Activated naive CD4-positive, alpha-beta T cell treated with anti-CD3 and anti-CD28 coated beads, Interleukin-2, amount 50 U/mL, for 72 hours (primary cell): Measurements from ENCODE around the gene GRAP2. TPM values are rescaled to one million over a fixed set of nuclear protein-coding genes. Genes with fewer than 3 reads are reported as not detected.

Experiments used
- ATAC-seq, 2 donors: fragments of 150-1000 bp; cut with Tn5 transposase; 2 replicates each; pipeline ENCODE4 v1.10.0; 2021; ENCODE audit warnings: mild to moderate bottlenecking in 2 of 2, moderate library complexity in 2 of 2
- DNase-seq, 2 donors: peaks; one replicate each; pipeline ENCODE4 v3.0.0; 2021 to 2022; ENCODE audit warnings: low spot score in 2 of 2
- H3K27ac Mint-ChIP-seq, 2 donors: one replicate each; pipeline ENCODE4 v1.8.0; 2022; ENCODE audit warnings: mild to moderate bottlenecking in 2 of 2, mixed read lengths in 2 of 2
- H3K36me3 Mint-ChIP-seq, 2 donors: one replicate each; pipeline ENCODE4 v1.8.0; 2022; ENCODE audit warnings: mixed read lengths in 2 of 2
- H3K9me3 Mint-ChIP-seq, 2 donors: one replicate each; pipeline ENCODE4 v1.8.0; 2022; ENCODE audit warnings: mixed read lengths in 2 of 2
- total RNA-seq, 2 donors: library from RNA; stranded (reverse); gene quantifications; one replicate each; pipeline ENCODE4 v1.2.3, GENCODE V29; 2022

Gene GRAP2
- total RNA-seq, 2 donors from 2014 or later = 42.4 to 54.6 TPM

DNA sequence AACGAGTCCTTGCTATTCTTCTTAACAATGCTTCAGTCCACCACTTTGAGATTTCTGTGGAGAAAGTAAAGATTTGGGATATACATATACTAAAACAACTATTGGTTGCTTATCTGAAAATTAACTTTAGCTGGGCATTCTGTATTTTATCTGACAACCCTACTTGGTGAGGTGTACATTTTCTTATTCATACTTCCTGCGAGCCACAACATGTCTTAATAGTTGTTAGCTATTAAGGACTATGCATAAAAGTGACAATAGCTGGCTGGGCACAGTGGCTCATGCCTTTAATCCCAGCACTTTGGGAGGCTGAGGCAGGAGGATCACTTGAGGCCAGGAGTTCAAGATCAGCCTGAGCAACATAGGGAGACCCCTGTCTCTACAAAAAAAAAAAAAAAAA is 31.3 kb downstream of the GRAP2 start:
- no peak for DNase-seq
- Mint-ChIP-seq H3K36me3 (peaks cover 12 to 28% of the 10 kb centered on the region in 2 donors), H3K9me3 (no peaks in the 10 kb centered on the region), H3K27ac (no peak overlapping the region)
- no peak for ATAC-seq

DNA sequence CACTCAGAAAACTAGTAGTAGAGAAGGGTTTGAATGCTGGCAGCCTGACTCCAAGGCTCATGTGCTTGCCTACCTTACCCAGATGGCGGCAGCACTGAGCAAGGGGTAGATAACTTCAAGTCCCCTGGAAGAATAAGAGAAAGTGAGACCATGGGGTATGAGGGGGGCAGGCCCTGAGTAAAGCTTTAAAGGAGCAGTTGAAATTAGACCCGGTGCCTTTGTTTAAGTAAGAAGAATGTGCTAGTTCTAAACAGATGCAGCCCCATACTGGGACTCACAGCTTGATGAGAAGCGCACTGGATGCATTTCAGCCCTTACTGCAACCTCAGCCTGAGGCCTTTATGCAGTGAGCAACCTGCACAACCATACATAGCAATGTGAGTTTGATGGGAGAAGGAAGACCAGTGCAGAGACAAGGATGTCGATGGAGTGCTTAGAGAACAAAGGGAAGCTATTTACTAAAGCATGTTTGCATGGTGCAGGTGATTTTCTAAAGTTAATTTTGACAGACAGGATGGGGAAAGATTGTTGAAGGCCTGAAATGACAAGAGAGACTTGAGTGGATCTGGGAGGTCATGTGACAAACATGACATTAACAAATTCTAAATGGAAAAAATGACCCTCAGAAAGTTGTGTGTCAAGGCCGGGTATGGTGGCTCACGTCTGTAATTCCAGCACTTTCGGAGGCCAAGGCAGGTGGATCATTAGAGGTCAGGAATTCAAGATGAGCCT is 32.2 kb downstream of the GRAP2 start:
- peaks cover 3 to 19% of the 10 kb centered on the region in 2 donors for H3K36me3 Mint-ChIP-seq
- peak in 1 of 2 donors; percentile 73 for DNase-seq
- no peaks in the 10 kb centered on the region for H3K9me3 Mint-ChIP-seq
- ATAC-seq = peak; percentile 47 to 49
- peak overlapping the region; percentile 95 to 98 for H3K27ac Mint-ChIP-seq

DNA sequence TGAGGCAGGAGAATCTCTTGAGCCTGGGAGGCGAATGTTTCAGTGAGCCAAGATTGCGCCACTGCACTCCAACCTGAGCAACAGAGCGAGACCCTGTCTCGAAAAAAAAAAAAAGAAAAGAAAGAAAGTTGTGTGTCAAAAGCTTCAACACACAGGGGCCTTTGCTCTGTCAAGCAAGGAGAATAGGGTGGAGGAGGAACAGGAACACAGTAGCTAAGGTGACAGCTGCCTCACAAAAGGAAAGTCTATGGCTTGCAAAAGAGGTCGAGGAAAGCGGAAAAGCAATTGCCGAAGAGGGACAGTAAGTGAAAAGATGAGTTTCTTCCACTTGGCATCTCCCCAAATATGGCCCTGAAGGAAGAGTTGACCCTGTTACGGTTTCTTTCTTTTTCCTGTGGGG is 32.9 kb downstream of the GRAP2 start:
- ATAC-seq (peak in 1 of 2 donors; percentile 8), DNase-seq (no peak)
- Mint-ChIP-seq H3K9me3 (no peaks in the 10 kb centered on the region), H3K36me3 (peaks cover 0 to 13% of the 10 kb centered on the region in 2 donors), H3K27ac (peak overlapping the region; percentile 95 to 98)

DNA sequence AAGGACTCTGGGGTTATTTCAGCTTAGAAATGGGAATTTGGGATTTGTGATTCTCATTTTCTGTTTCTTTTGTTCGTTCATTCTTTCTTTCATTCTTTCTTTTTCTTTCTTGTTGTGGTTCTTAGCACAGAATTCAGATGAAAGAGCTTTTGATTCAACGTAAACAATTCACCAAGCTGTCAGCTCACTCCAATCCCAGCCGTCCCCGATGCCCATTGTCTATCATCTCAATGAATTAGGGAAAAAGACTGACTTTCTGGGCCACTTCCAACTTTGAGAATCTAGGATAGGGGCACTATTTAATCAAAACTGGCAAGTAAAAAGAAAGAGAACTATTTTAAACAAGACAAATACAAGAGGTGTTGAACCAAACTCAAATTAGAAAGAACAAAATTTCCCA is 34.2 kb downstream of the GRAP2 start:
- DNase-seq (no peak), ATAC-seq (no peak)
- Mint-ChIP-seq H3K9me3 (no peaks in the 10 kb centered on the region), H3K36me3 (peaks cover 0 to 11% of the 10 kb centered on the region in 2 donors), H3K27ac (peak overlapping the region; percentile 95 to 98)

DNA sequence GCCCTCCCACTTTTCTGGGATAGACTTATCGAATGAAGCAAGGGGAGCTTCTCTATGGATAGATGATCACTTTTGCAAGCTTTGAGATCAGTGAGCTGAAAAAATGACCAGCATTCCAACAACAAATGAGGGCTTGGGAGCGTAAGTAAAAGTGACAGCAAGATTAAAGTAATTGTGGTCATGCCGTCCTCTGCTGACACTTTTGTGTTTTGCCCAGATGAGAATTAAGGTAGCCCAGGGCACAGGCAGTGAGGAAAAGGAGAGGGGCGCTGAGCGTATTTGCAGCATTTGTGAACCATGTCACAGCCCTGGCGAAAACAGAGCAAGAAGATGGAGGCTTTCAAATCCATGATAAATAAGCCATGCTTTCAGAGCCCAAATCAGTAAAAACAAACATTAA is 34.7 kb downstream of the GRAP2 start:
- DNase-seq = no peak
- no peaks in the 10 kb centered on the region for H3K9me3 Mint-ChIP-seq
- H3K36me3 Mint-ChIP-seq = peaks cover 0 to 11% of the 10 kb centered on the region in 2 donors
- H3K27ac Mint-ChIP-seq = peak overlapping the region; percentile 73 to 98
- ATAC-seq = no peak

DNA sequence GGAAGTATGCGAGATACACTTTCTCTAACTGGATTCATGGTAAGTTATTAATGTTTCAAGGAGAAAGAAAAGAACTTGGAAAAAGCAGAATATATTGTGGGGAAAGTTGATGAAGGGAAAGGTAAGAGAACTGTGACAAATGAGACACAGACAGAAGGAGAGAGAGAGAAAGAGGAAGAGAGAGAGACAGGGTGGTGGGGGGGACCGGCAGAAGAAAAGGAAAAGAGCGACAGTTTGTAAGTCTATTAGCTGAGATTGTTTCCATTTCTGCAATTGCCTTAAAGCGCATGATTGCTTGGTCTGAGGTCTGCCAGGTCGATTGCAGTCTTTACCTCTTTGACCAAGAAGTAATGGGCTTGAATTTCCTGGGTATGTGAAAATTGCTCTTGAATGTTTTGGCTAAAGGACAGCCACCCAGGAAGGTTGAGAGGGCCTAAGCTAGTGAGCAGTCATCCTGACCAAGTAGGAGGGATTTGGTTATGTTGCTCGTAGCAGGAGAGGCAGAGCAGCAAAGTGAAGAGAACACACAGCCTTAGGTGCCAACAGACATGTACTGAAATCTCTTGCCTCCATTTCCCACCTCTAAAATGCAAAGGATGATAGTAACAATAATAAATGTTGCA is 35.8 kb downstream of the GRAP2 start:
- DNase-seq (no peak), ATAC-seq (no peak)
- H3K27ac Mint-ChIP-seq = peak overlapping the region; percentile 73 to 98
- H3K36me3 Mint-ChIP-seq = peaks cover 0 to 11% of the 10 kb centered on the region in 2 donors
- H3K9me3 Mint-ChIP-seq = no peaks in the 10 kb centered on the region

DNA sequence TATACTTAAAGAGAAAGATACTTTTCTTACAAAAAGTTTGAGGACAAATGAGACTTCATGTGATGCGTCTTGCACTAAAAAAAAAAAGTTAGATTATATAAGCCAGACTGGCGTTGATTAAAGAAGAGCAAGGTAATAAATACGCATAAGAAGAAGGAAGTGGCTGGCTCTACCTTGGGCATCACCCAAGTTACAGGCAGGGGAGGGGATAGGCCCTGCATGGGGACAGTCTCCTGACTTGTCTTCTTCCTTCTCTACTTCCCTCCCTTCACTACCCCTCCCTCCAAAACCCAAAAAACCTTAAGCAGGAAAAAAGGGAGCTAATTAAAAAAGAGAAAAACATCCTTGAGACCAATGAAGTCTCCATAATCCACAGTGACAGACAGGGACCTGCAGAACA is 37.0 kb downstream of the GRAP2 start:
- DNase-seq (no peak), ATAC-seq (no peak)
- H3K9me3 Mint-ChIP-seq = no peaks in the 10 kb centered on the region
- peak overlapping the region; percentile 63 to 98 for H3K27ac Mint-ChIP-seq
- peaks cover 5 to 11% of the 10 kb centered on the region in 2 donors for H3K36me3 Mint-ChIP-seq

DNA sequence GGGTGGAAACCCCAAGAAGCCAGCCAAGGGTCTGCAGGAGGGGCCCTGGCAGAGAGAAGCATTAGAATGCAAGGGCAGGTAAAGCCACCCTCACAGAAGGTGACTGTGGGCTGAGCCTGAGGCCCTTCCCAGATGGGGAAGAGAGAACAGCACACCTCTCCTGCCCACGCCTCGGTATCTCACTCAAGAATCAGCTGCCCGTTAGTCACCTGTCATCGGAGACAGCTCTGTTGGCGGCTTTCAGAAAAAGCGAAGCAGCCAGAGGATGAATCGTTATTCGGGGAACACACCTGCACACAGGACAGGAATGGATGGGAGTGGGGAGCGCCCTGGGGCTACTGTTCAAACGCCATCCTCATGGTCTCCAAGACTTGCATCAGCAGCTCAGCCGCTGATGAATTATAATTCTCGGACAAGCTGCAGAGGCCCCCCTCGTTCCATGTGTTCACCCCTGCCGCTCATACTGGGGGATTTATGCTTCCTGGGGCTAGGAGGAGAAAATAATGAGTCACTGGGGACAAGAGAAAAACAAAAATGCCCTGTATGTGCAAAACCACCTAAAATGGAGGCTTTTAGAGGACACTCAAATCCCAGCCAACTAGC is 37.7 kb downstream of the GRAP2 start:
- Mint-ChIP-seq H3K27ac (peak overlapping the region; percentile 89 to 98), H3K9me3 (no peaks in the 10 kb centered on the region), H3K36me3 (peaks cover 7 to 11% of the 10 kb centered on the region in 2 donors)
- ATAC-seq = peak; percentile 69 to 73
- DNase-seq = peak in 1 of 2 donors; percentile 72

DNA sequence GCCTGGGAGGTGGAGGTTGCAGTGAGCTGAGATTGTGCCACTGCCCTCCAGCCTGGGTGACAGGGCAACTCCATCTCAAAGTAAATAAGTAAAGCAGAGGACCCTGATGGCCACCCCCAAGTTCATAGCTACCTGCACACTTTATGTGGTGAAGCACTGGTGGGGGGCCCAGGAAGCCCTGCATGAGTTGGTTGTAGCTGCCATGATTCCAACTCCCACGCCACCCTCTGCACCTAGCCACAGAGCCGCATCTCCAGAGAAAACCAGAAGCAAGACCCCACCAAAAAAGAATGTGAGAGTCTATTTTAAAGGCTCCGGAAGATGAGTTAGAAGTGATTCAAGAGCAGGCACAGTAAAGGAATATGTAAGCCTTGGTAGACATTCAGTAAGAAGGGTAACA is 38.9 kb downstream of the GRAP2 start:
- Mint-ChIP-seq H3K27ac (peak overlapping the region in 1 of 2 donors; percentile 82), H3K36me3 (peaks cover 6 to 7% of the 10 kb centered on the region in 2 donors), H3K9me3 (no peaks in the 10 kb centered on the region)
- no peak for DNase-seq
- peak; percentile 14 to 28 for ATAC-seq

DNA sequence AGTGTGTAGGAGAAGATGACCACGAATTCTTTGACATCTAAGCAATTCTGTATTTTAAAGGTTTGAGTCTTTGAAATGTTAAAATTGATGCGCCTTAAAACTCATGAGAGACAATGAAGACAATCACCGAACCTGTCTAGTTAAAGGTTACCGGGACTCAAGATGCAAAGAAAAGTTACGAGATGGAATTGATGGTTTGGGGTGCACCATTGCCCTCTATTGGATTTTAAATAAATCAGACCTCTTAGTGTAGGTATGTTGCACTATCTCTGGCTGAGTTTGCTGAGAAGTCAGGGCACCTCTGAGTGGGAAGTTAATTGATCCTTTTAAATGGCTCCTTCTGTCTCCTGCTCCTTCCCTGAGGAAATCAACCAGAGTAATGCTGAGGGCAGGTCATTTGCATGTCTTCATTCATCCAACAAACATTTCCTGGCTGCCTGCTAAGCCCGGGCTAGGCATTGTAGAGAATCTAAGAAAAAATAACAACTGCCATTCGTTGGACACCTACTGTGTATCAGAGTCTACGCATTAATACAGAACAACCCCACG is 39.9 kb downstream of the GRAP2 start:
- DNase-seq = no peak

DNA sequence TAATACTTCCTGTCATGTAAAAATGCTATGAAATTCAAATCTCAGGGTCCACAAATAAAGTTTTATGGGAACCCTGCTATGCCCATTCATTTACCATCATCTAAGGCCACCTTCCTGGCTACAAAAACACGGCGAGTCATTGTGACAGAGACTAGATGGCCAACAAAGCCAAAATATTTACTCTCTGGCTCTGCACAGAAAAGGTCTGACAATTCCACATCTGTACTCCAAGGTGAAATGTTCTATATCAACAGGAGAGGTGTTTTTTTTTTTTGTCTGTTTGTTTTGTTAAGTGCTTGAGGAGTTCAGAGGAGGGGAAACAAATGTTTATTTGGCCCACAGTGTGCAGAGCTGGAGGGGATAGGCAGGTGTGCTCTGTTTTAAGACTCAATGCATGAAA is 40.7 kb downstream of the GRAP2 start:
- ATAC-seq (no peak), DNase-seq (no peak)
- Mint-ChIP-seq H3K27ac (peak overlapping the region in 1 of 2 donors; percentile 82), H3K36me3 (peaks cover 2 to 13% of the 10 kb centered on the region in 2 donors), H3K9me3 (no peaks in the 10 kb centered on the region)

More for the DNA sequence above, 39.9 kb downstream of the GRAP2 start:
- Mint-ChIP-seq H3K27ac (peak overlapping the region in 1 of 2 donors; percentile 82), H3K9me3 (no peaks in the 10 kb centered on the region), H3K36me3 (peaks cover 6 to 13% of the 10 kb centered on the region in 2 donors)
- ATAC-seq = peak; percentile 13 to 33

DNA sequence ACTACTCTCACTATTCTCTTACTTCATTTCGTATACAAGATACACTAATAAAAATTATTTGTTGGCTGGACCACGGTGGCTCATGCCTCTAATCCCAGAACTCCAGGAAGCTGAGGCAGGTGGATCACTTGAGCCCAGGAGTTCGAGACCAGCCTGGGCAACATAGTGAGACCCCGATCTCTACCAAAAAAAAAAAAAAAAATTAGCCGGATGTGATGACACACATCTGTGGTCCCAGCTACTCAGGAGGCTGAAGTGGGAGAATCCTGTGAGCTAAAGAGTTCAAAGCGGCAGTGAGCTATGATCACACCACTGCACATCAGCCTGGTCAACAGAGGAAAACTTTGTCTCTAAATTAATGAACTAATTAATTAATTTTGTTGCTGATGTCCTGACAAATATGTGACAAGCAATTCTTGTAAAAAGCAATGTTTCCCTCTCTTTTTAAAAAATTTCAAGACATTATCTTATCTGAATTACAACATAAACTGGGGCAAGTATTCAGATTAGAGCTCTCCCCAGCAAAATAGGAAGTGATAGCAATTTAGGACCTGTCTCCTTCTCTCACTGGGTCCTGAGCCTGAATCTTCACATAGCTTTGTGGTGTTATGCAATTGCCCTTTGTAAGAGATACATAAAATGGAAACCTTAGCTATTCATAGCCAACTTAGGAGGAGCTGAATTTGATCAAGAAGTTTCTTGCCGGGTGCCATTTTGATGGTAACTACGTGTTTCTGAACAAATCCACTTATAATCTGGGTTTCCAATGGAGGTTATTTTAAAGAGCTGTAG is 41.8 kb downstream of the GRAP2 start:
- peaks cover 0 to 13% of the 10 kb centered on the region in 2 donors for H3K36me3 Mint-ChIP-seq
- peak in 1 of 2 donors; percentile 23 for ATAC-seq
- no peak for DNase-seq
- H3K27ac Mint-ChIP-seq = peak overlapping the region; percentile 82 to 94
- no peaks in the 10 kb centered on the region for H3K9me3 Mint-ChIP-seq

DNA sequence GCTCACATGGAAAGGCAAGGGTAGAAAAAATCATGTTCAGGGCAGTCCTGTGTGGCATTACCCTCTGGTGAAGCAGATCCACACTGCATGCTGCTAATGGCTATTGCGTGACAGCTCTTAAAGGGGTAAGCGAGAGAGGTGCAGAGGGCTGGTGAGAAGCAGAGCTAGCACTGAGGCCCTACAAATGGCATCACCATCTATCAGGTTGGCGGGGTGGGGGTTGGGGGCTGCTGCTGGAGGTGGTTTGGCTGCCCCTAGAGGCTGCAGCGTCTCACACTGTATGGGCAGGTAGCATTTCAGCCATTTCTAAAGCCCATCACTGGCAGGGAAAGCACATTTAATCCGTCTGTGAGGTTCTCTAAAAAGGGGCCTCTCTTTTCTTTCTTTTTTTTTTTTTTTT is 42.5 kb downstream of the GRAP2 start:
- Mint-ChIP-seq H3K9me3 (no peaks in the 10 kb centered on the region), H3K27ac (peak overlapping the region; percentile 82 to 94), H3K36me3 (peaks cover 0 to 15% of the 10 kb centered on the region in 2 donors)
- DNase-seq (no peak), ATAC-seq (peak; percentile 15 to 16)

DNA sequence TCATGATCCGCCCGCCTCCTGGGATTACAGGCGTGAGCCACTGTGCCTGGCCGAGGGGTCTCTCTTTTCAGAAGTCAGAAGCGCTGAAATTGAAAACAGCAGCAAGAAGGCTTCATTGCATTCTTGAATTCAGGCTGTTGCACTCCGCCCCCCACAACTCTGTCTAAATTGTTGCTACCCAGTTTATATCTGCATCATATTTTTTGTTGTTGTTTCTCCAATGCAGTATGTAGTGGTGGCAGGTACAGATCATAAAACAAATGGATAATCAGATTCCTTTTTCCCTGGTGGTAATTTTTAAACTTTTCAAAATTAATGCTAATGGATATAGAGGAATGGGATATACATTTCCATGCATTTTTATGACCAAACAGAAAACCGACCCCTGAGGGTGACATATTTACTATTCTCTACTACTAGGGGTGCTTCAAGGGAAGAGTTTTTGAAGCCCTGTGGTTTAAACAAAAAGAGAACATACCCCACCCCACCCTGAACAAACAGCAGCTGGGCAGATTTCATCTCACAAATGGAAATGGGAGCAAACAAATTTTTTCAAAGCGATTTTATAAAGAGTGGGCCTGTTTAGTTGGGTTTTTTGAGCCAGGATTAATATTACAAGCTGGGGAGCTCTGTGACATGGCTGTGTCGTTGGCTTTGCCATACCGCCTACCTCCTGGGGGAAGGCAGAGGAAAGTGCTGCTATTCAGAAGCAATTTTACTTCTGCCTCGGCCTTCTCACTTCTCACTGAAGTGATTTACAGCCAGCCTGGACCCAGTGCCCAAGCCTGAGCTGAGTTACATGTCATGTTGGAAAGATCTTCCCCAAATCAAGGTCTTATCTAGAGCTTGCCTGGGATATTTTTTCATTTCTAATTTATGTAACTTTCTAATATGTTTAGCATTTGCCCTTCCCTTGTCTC is 43.3 kb downstream of the GRAP2 start:
- H3K36me3 Mint-ChIP-seq = peaks cover 7 to 23% of the 10 kb centered on the region in 2 donors
- ATAC-seq (no peak), DNase-seq (no peak)
- H3K9me3 Mint-ChIP-seq = no peaks in the 10 kb centered on the region
- peak overlapping the region; percentile 82 to 94 for H3K27ac Mint-ChIP-seq

DNA sequence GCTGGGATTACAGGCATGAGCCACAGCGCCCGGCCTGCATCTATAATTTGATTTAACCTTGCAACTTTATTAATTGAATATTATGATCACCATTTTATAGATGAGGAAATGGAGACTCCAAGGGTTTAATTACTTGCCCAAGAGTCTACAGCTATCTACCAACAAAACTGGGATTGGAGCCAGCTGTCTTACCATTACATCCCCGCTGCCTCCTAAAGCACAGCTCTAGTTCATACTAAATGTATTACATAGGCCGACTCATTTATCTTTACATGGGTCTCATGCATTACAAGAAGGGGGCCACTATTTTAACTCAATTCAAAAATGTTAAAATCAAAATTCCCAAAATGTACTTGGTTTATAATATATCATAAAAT is 45.2 kb downstream of the GRAP2 start:
- peaks cover 6 to 9% of the 10 kb centered on the region in 2 donors for H3K9me3 Mint-ChIP-seq
- DNase-seq (no peak), ATAC-seq (no peak)
- peaks cover 25 to 40% of the 10 kb centered on the region in 2 donors for H3K36me3 Mint-ChIP-seq
- H3K27ac Mint-ChIP-seq = no peak overlapping the region
